ENCODE data around the gene CHRDL2. TPM values are rescaled to one million over a fixed set of nuclear protein-coding genes. Genes with fewer than 3 reads are reported as not detected.

The CHRDL2 gene
- total and polyA plus RNA-seq, 2 of the 13 experiments (the other 11 are each of a cell fraction or from before 2014, with no cell fraction given): 0.04 TPM; not detected in 1

- no peak for TF ChIP-seq DRAP1 (CRISPR knock-in tag; IDR thresholded peaks at IDR 0.05)
These were observed 52.4 kb downstream of the CHRDL2 start (continued) for GRCh38 chr11:74678591-74679512.

GRCh38 chr11:74678041-74678440 is 53.2 kb downstream of the CHRDL2 start:
- POLR2A ChIA-PET: no interaction called here
- FAIRE-seq: no peak
- H3K4me2 ChIP-seq (ENCODE audit: low read depth, low read length): no peak overlapping the region
- 34% methylated on average over 5 of the region's 5 CpGs for WGBS (ENCODE audit: low lambda C conversion rate)
- in situ Hi-C loops (cut with HindIII; ENCODE audit: extremely low pct_ligation_motif_present, low pct_unique_long_range_greater_than_20kb) (no loop called here), intact Hi-C loops (cut with micrococcal nuclease; ENCODE audit: unreplicated experiment) (no loop called here)
- H4K20me1 ChIP-seq (ENCODE audit: insufficient read depth, low read length): no peaks in the 10 kb centered on the region
- H3K4me3 ChIP-seq (replicated peaks in 1 of 3; ENCODE audit: insufficient read depth in 1 of 3, low read depth in 2 of 3, low read length in 3 of 3): no peak overlapping the region
- H3K9ac ChIP-seq (ENCODE audit: insufficient read depth, low read depth, low read length): no peak overlapping the region
- H3K36me3 ChIP-seq (replicated peaks in 1 of 2; ENCODE audit: control insufficient read depth in 1 of 2, insufficient read depth in 2 of 2, low read length in 2 of 2): no peaks in the 10 kb centered on the region
- no TSS peak for BruUV-seq (replicated peaks)
- no peak overlapping the region for H2AFZ ChIP-seq (ENCODE audit: low read length)
- peaks cover 0 to 1% of the 10 kb centered on the region in 2 experiments; a peak in 2 of 5 replicates for H3K27me3 ChIP-seq (ENCODE audit: control insufficient read depth in 1 of 2, insufficient read depth in 2 of 2, low read length in 2 of 2)
- CTCF ChIA-PET (ENCODE audit: low intra/inter-chr PET ratio, low total read pairs): no interaction called here
- TF ChIP-seq NR2F2 (IDR thresholded peaks at IDR 0.05; ENCODE audit: borderline replicate concordance, low read depth) (no peak), GABPB1 (CRISPR knock-in tag; IDR thresholded peaks at IDR 0.05) (no peak), ZNF781 (CRISPR knock-in tag; IDR thresholded peaks at IDR 0.05; ENCODE audit: borderline replicate concordance, not compliant biosample characterization) (no peak), PBX2 (CRISPR knock-in tag; IDR thresholded peaks at IDR 0.05) (no peak)
- no peaks in the 10 kb centered on the region for H3K9me3 ChIP-seq (ENCODE audit: low read length)
- no peak overlapping the region for H3K27ac ChIP-seq (ENCODE audit: extremely low read length, insufficient read depth, low read length)
- peaks cover 6% of the 10 kb centered on the region; the same call in 1 of the 2 replicates for H3K4me1 ChIP-seq (ENCODE audit: insufficient read depth, low read length)
- no peak for ATAC-seq
- H3K79me2 ChIP-seq (ENCODE audit: insufficient read depth, low read length): no peaks in the 10 kb centered on the region
- no peak for DNase-seq (ENCODE audit: low spot score)
